HG03066 (cell line): ENCODE measurements around the gene MXD3.
"Not testable (repeated sequence)": the region's sequence is repeated elsewhere in the genome, so short reads cannot be mapped to it uniquely, and the experiment has no call there.

Experiments used
- ATAC-seq: cut with Tn5 transposase; IDR thresholded peaks from one replicate; pipeline ENCODE4 v1.9.1; 2021; ENCODE audit warnings: low read depth; ENCODE audit not compliant: unreplicated experiment

MXD3 gene

GRCh38 chr5:177275883-177276282 is 35.8 kb downstream of the MXD3 start:
- ATAC-seq = no peak

GRCh38 chr5:177271113-177271512 is 40.6 kb downstream of the MXD3 start:
- ATAC-seq = no peak

GRCh38 chr5:177270653-177271052 is 41.0 kb downstream of the MXD3 start:
- no peak for ATAC-seq

DNA sequence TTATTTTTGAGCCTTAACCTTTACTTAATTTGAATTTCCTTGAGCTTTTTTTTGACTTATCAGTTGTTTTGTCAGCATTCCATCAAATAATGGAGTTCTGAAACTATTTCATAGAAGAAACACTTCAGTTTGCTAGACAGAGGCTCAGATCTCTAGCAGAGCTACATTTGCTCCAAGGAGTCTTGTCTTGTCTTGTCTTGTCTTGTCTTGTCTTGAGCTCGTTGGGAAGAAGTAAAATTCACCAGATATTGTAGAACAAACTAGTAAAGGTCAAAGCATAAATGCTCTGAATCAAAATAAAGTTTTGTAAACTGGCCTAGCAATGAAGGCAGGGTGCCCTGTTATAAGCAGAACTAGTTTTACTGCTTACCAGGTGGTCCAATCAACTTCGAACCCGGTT is 41.7 kb downstream of the MXD3 start:
- ATAC-seq = no peak

DNA sequence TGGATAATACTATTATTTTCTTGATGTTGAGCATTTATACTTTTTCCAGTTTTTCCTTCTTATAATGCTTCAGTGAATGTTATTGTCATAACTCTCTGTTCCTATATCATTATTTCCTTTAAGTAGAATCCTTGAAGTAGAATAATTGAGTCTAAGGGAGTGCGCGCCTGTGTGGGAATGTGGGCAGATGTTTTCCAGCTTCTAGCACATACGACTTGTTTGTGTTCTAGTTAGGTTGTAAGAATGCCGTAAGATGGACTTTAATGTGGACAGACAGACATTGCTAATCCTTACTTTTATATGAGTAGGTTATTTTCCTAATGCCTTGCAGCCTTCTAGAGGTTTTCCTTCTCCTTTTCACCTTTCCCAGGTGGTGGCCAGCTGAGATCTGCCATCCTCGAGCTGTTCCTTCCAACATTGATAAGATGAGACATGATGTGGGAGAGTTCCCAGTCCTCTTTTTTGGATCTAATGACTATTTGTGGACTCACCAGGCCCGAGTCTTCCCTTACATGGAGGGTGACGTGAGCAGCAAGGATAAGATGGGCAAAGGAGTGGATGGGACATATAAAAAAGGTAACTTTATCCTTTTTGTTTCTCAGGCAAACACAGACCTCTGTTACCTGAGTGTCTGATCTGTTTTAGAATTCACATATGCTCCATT is 42.3 kb downstream of the MXD3 start:
- ATAC-seq = no peak

- no peak for ATAC-seq
These were observed 46.3 kb downstream of the MXD3 start for GRCh38 chr5:177265395-177265794.

GRCh38 chr5:177264178-177264577 is 47.5 kb downstream of the MXD3 start:
- no peak for ATAC-seq

GRCh38 chr5:177261510-177261909 is 50.2 kb downstream of the MXD3 start:
- no peak for ATAC-seq

GRCh38 chr5:177260961-177261360 is 50.7 kb downstream of the MXD3 start:
- no peak for ATAC-seq

DNA sequence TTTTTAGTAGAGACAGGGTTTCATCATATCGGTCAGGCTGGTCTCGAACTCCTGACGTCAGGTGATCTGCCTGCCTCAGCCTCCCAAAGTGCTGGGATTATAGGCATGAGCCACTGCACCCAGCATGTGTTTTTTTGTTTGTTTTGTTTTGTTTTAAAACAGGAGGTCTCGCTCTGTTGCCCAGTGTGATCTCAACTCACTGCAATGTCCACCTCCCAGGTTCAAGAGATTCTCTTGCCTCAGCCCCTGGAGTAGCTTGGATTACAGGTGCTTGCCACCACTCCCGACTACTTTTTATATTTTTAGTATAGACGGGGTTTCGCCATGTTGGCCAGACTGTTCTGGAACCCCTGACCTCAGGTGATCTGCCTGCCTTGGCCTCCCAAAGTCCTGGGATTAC is 53.0 kb downstream of the MXD3 start:
- ATAC-seq = not testable (repeated sequence)
